ENCODE data around the gene ZCRB1. TPM values are rescaled to one million over a fixed set of nuclear protein-coding genes. Genes with fewer than 3 reads are reported as not detected.

Gene ZCRB1
- total RNA-seq, 1 donor from 2014 or later = 53.2 TPM

DNA sequence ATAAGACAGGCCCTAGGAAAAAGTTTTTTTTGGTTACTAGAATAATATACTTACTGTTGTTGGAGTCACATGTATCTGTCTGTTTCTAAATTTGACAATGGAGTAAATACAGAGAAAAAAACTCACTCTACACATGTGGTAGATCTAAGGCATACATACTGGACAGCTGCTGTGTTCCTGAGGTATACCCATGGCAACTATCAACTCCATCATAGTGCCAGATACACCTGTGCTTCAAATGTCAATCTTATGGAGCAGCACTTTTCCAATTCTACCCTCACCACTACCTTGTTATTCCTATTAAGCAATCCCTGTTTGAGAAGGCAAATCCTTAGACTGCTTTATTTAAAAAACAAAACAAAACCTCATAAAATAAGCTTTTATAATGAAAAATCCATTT is 3.3 kb downstream of the ZCRB1 start:
- Mint-ChIP-seq H3K4me3 (no peak overlapping the region), H3K9me3 (no peaks in the 10 kb centered on the region), H3K36me3 (peaks cover 19% of the 10 kb centered on the region), H3K4me1 (peaks cover 17% of the 10 kb centered on the region), H3K27me3 (ENCODE audit: low read depth) (no peaks in the 10 kb centered on the region), H3K27ac (no peak overlapping the region)
- no peak for DNase-seq (ENCODE audit: low spot score in 2 of 2, unreplicated experiment in 2 of 2)
- TF ChIP-seq CTCF (IDR thresholded peaks at IDR 0.05; ENCODE audit: unreplicated experiment) = no peak

DNA sequence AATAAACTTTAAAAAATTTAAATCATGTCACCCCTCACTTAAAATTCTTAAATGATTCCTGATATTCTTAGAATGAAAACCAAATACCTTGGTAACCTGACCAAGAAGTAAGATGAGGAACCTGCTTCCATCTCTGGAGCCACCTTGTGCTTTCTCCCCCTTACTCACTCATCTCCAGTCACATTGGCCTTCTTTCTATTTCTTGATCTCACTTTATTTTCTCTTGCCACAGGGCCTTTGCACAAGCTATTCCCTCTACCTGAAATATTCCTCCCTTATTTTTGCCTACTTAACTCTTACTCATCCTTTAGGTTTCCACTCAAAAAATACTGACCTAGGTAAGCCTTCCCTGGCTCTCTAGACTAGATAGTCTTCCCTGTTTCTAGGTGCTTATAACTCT is 5.1 kb downstream of the ZCRB1 start:
- H3K9me3 Mint-ChIP-seq = no peaks in the 10 kb centered on the region
- no peak for TF ChIP-seq CTCF (IDR thresholded peaks at IDR 0.05; ENCODE audit: unreplicated experiment)
- H3K27ac Mint-ChIP-seq = no peak overlapping the region
- no peak overlapping the region for H3K4me3 Mint-ChIP-seq
- DNase-seq (ENCODE audit: low spot score in 2 of 2, unreplicated experiment in 2 of 2) = no peak
- peaks cover 20% of the 10 kb centered on the region for H3K36me3 Mint-ChIP-seq
- no peaks in the 10 kb centered on the region for H3K27me3 Mint-ChIP-seq (ENCODE audit: low read depth)
- peaks cover 9% of the 10 kb centered on the region for H3K4me1 Mint-ChIP-seq

- no peaks in the 10 kb centered on the region for H3K4me1 Mint-ChIP-seq
- H3K27ac Mint-ChIP-seq = no peak overlapping the region
- H3K4me3 Mint-ChIP-seq = no peak overlapping the region
- no peak for DNase-seq (ENCODE audit: low spot score in 2 of 2, unreplicated experiment in 2 of 2)
- H3K36me3 Mint-ChIP-seq = peaks cover 21% of the 10 kb centered on the region
- H3K27me3 Mint-ChIP-seq (ENCODE audit: low read depth) = no peaks in the 10 kb centered on the region
- no peaks in the 10 kb centered on the region for H3K9me3 Mint-ChIP-seq
- TF ChIP-seq CTCF (IDR thresholded peaks at IDR 0.05; ENCODE audit: unreplicated experiment) = no peak
Measured at GRCh38 chr12:42315108-42315507, 10.8 kb downstream of the ZCRB1 start.

DNA sequence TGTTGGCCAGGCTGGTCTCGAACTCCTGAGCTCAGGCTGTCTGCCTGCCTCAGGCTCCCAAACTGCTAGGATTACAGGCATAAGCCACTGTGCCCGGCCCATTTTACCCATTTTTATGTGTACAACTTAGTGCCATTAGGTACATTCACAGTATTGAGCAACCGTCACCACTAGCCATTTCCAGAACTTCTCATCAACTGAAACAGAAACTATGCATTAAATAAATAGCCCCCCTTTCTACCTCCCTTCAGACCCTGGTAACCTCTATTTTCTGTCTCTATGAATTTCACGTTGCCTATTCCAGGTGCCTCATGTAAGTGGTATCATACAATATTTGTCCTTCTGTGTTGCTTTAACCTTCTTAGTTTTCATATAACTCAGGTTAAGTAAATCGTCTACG is 15.9 kb downstream of the ZCRB1 start:
- no peaks in the 10 kb centered on the region for H3K9me3 Mint-ChIP-seq
- no peaks in the 10 kb centered on the region for H3K27me3 Mint-ChIP-seq (ENCODE audit: low read depth)
- no peak for DNase-seq (ENCODE audit: low spot score in 2 of 2, unreplicated experiment in 2 of 2)
- TF ChIP-seq CTCF (IDR thresholded peaks at IDR 0.05; ENCODE audit: unreplicated experiment) = no peak
- H3K4me1 Mint-ChIP-seq = no peaks in the 10 kb centered on the region
- no peak overlapping the region for H3K27ac Mint-ChIP-seq
- H3K4me3 Mint-ChIP-seq = no peak overlapping the region
- H3K36me3 Mint-ChIP-seq = peaks cover 14% of the 10 kb centered on the region

DNA sequence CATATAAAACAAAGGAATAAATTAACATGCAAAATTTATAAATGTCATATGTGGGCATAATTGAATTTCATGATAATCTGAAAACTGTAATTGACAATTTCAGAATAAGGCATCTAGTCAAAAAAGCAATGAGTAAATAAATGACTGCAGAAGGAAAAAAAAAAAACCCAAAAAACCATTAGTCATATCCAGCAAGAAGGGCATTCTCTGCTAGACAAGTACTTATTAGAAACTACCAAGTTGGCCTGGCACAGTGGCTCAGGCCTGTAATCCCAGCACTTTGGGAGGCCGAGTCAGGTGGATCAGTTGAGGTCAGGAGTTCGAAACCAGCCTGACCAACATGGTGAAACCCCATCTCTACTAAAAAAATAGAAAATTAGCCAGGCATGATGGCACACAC is 17.5 kb downstream of the ZCRB1 start:
- Mint-ChIP-seq H3K27me3 (ENCODE audit: low read depth) (no peaks in the 10 kb centered on the region), H3K4me1 (no peaks in the 10 kb centered on the region), H3K9me3 (no peaks in the 10 kb centered on the region), H3K27ac (no peak overlapping the region), H3K4me3 (no peak overlapping the region), H3K36me3 (peaks cover 9% of the 10 kb centered on the region)
- DNase-seq (ENCODE audit: low spot score in 2 of 2, unreplicated experiment in 2 of 2) = no peak
- no peak for TF ChIP-seq CTCF (IDR thresholded peaks at IDR 0.05; ENCODE audit: unreplicated experiment)

DNA sequence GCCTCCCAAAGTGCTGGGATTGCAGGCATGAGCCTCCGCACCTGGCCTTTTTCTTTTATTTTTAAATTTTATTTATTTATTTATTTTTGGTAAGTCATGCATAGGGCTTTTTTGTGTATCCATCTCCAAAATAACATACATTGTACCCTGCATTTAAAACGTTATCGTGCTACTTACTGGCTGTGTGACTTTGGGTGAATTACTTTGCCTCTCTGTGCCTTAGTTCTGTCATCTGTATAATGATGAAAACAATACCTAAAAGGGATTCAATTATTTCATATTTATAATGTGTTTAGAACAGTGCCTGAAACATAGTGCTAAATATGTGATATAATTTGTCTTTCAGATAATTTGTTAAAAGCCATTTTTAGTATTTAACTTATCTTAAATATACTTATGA is 19.6 kb downstream of the ZCRB1 start:
- Mint-ChIP-seq H3K36me3 (peaks cover 3% of the 10 kb centered on the region), H3K27ac (no peak overlapping the region), H3K4me1 (no peaks in the 10 kb centered on the region), H3K4me3 (no peak overlapping the region), H3K27me3 (ENCODE audit: low read depth) (no peaks in the 10 kb centered on the region), H3K9me3 (no peaks in the 10 kb centered on the region)
- no peak for DNase-seq (ENCODE audit: low spot score in 2 of 2, unreplicated experiment in 2 of 2)
- no peak for TF ChIP-seq CTCF (IDR thresholded peaks at IDR 0.05; ENCODE audit: unreplicated experiment)
